ENCODE data around the gene ALG9. TPM values are rescaled to one million over a fixed set of nuclear protein-coding genes. Genes with fewer than 3 reads are reported as not detected.
"Not testable (repeated sequence)": the region's sequence is repeated elsewhere in the genome, so short reads cannot be mapped to it uniquely, and the experiment has no call there.

ALG9 gene
- total RNA-seq, 2 donors from 2014 or later: 25.9 to 60.3 TPM

- Histone ChIP-seq H3K27ac (no peak overlapping the region), H3K27me3 (no peaks in the 10 kb centered on the region), H3K9me3 (no peaks in the 10 kb centered on the region), H3K4me1 (peaks cover 14% of the 10 kb centered on the region), H3K4me3 (no peak overlapping the region), H3K36me3 (replicated peaks in 1 of 2; ENCODE audit: insufficient read depth in 1 of 2, low read depth in 2 of 2) (no peaks in the 10 kb centered on the region)
- WGBS, 2 donors: 63 to 67% methylated on average over 2 of the region's 2 CpGs
- TF ChIP-seq POLR2A (IDR thresholded peaks at IDR 0.05) (no peak), CTCF (IDR thresholded peaks at IDR 0.05) (no peak)
- intact Hi-C loops (cut with DNase I): no loop called here
- DNase-seq (no peak), ATAC-seq (no peak)
Observed at GRCh38 chr11:111788464-111788863, 82.9 kb downstream of the ALG9 start.

GRCh38 chr11:111788051-111788450, 83.3 kb downstream of the ALG9 start:
- H3K36me3 ChIP-seq (replicated peaks in 1 of 2; ENCODE audit: insufficient read depth in 1 of 2, low read depth in 2 of 2): no peaks in the 10 kb centered on the region
- DNase-seq: no peak
- no peaks in the 10 kb centered on the region for H3K27me3 ChIP-seq
- no peak overlapping the region for H3K27ac ChIP-seq
- WGBS, 2 donors: 33 to 37% methylated on average over 2 of the region's 2 CpGs
- ATAC-seq: no peak
- H3K4me1 ChIP-seq: peaks cover 14% of the 10 kb centered on the region
- H3K9me3 ChIP-seq: no peaks in the 10 kb centered on the region
- TF ChIP-seq POLR2A (IDR thresholded peaks at IDR 0.05) (no peak), CTCF (IDR thresholded peaks at IDR 0.05) (no peak)
- no peak overlapping the region for H3K4me3 ChIP-seq
- intact Hi-C loops (cut with DNase I): no loop called here

- no peak for DNase-seq
- Histone ChIP-seq H3K27ac (no peak overlapping the region), H3K9me3 (no peaks in the 10 kb centered on the region), H3K4me3 (no peak overlapping the region), H3K4me1 (peaks cover 14% of the 10 kb centered on the region), H3K36me3 (replicated peaks in 1 of 2; ENCODE audit: insufficient read depth in 1 of 2, low read depth in 2 of 2) (no peaks in the 10 kb centered on the region), H3K27me3 (no peaks in the 10 kb centered on the region)
- ATAC-seq: no peak
- 79% methylated on average over 2 of the region's 2 CpGs for WGBS, 2 donors
- intact Hi-C loops (cut with DNase I): no loop called here
- no peak for TF ChIP-seq POLR2A (IDR thresholded peaks at IDR 0.05)
- no peak for TF ChIP-seq CTCF (IDR thresholded peaks at IDR 0.05)
Observed at GRCh38 chr11:111785886-111786412, 85.4 kb downstream of the ALG9 start.

GRCh38 chr11:111785076-111785475, 86.3 kb downstream of the ALG9 start:
- DNase-seq (no peak), ATAC-seq (no peak)
- H3K27me3 ChIP-seq: no peaks in the 10 kb centered on the region
- H3K9me3 ChIP-seq: no peaks in the 10 kb centered on the region
- H3K4me3 ChIP-seq: no peak overlapping the region
- peaks cover 8% of the 10 kb centered on the region for H3K4me1 ChIP-seq
- 70 to 72% methylated on average over 2 of the region's 2 CpGs for WGBS, 2 donors
- no peaks in the 10 kb centered on the region for H3K36me3 ChIP-seq (replicated peaks in 1 of 2; ENCODE audit: insufficient read depth in 1 of 2, low read depth in 2 of 2)
- intact Hi-C loops (cut with DNase I): no loop called here
- TF ChIP-seq POLR2A (IDR thresholded peaks at IDR 0.05): no peak
- no peak for TF ChIP-seq CTCF (IDR thresholded peaks at IDR 0.05)
- H3K27ac ChIP-seq: no peak overlapping the region

- H3K36me3 ChIP-seq (replicated peaks in 1 of 2; ENCODE audit: insufficient read depth in 1 of 2, low read depth in 2 of 2); H3K9me3 ChIP-seq; H3K4me3 ChIP-seq; ATAC-seq; H3K27me3 ChIP-seq; H3K27ac ChIP-seq; H3K4me1 ChIP-seq; DNase-seq: not testable (repeated sequence)
- 96 to 97% methylated on average over 10 of the region's 10 CpGs for WGBS, 2 donors
- intact Hi-C loops (cut with DNase I): loop anchor here (5.0 kb wide), 1 partner anchor 192 kb away; no protein-coding TSS in a partner anchor
Observed at GRCh38 chr11:111784311-111784710, 87.1 kb downstream of the ALG9 start.

All from body of pancreas (tissue), 4 donors.